GM15510 (cell line): ENCODE data around the gene FBLL1.

Experiments
- POLR2A ChIP-seq: IDR thresholded peaks from 3 replicates; pipeline ENCODE4 v1.6.1; 2011; ENCODE audit warnings: borderline replicate concordance; ENCODE audit not compliant: insufficient read length; ENCODE audit errors: extremely low read depth

The FBLL1 gene

DNA sequence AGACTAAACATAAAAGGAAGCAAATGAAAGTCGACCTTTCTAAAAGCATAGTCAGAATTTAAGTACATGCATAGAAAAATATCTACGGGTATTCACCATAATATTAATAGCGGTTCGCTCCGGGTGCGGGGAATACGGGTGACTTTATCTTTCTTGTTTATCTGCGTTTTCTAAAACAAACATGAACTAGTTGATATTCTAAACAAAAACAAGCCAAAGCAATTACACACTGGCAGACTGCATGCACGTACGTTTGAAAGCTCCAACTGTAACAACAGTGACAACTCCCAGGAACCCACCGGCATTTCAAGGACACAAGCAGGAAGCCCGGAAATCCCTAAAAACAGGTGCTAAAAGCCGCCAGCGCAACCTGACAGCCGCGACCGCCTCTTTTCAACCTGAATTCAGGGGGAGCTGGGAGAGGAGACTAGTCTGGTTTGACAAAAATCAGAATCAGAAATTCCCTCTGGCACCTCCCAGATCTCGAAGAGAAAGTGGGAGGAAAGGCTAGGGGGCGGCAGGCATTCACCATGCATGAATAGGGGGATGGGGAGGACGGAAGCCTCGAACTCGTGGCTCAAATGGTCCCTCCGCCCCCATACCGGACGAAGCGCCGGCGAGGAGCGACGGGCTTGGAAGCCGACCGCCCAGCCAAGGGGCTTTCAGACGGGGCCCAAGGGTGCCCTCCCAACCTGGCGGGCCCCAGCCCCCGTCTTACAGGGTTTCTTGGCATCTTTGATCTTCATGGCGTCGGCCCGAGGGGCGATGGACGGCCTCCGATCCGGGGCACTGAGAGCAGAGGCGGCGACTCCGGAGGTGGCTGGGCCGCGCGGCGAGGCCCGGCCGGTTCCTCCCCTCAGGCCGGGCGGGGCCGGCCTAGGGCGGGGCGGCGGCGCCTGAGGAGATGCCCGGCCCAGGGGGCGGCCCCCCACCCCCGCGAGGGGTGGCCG, 49.7 kb downstream of the FBLL1 start, which contains the start of gene PANK3:
Gene PANK3, minus strand, starts transcription at position 831 of the 950 bp plus-strand sequence. Its CDS starts 85 bp downstream, at position 746.
- TF ChIP-seq POLR2A, result peak; percentile 68

DNA sequence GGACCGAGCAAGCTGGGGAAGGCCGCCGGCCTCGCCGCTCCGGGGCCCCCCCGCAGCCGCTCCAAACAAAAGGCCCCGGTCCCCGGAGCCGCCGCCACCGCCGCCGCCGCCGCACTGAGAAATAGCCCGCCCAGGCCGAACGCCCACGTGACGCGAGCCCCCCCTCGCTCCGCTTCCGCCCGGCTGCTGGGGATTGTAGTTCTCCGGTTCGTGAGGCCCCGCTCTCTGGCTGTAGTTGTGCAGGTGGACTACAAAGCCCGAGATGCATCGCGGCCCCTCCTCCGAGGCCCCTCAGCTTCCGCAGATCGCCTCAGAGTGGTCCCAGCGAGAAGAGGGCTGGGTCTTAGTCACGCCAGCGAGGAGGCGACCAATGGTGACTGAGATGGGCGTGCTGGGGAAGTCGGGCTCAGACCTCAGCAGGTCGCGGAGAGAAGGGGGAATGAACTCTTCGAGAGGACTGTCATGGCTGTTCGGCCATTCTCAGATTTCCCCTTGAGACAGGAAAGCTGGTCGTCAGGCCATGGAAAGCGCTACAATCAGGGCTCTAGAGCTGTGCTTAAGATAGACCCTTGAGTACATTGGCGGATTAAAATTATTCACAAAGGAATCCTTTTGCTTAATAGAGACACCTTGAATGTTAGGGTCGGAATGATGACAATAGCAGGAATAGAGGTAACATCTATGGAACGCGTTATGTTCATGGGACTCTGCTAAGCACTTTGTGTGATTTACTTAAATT, 50.6 kb downstream of the FBLL1 start:
- TF ChIP-seq POLR2A, result peak; percentile 94

DNA sequence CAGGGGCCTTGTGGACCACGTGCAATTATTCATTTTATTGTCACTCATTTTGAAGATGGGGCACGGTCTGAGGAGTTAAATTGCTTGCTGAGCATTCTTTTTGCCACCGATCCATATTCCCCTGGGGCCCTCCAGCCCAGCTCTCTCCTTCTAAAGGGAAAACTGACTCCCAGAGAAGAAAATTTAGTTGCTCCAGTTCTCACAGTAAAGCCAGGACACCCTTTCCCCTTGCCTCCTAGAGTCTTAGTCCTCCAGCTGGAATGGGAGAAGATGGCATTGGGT, 51.1 kb downstream of the FBLL1 start:
- no peak for TF ChIP-seq POLR2A
